SK-N-MC (cell line): ENCODE results near the gene RCOR2.
A peak's percentile ranks its signal among the peaks of the same experiment; 100 is the strongest.

ENCODE experiments used
- DNase-seq: peaks from one replicate; pipeline ENCODE4 v3.0.0-alpha.2; 2011; ENCODE audit warnings: low read depth, low spot score
- H3K27ac ChIP-seq: fragments of 200-600 bp; sonication (generic); 2 replicates; pipeline ENCODE4 v1.5.1; 2016; ENCODE audit warnings: mixed run types
- H3K36me3 ChIP-seq: fragments of 200-600 bp; sonication (generic); 2 replicates; pipeline ENCODE4 v1.6.1; 2017; ENCODE audit warnings: antibody characterized with exemption, low read length, mixed read lengths; ENCODE audit not compliant: insufficient read depth
- H3K4me3 ChIP-seq: fragments of 200-600 bp; sonication (generic); 2 replicates; pipeline ENCODE4 v1.5.1; 2016
- H3K9ac ChIP-seq: fragments of 200-600 bp; sonication (generic); 2 replicates; pipeline ENCODE4 v1.8.0; 2017; ENCODE audit warnings: mixed run types, mixed read lengths; ENCODE audit not compliant: insufficient read length
- H3K9me3 ChIP-seq: fragments of 200-600 bp; sonication (generic); 2 replicates; pipeline ENCODE4 v1.6.1; 2017; ENCODE audit warnings: low read depth, mild to moderate bottlenecking, antibody characterized with exemption, low read length, moderate library complexity, mixed read lengths
- EZH2 ChIP-seq: fragments of 200-600 bp; sonication (generic); IDR thresholded peaks from one replicate; pipeline ENCODE4 v1.6.1; 2017; ENCODE audit warnings: antibody characterized with exemption
- FOXP2 ChIP-seq: optimal IDR thresholded peaks from 2 replicates; pipeline ENCODE3; 2011; ENCODE audit warnings: mild to moderate bottlenecking, moderate library complexity; ENCODE audit not compliant: insufficient read depth; ENCODE audit errors: extremely low read length, control extremely low read depth
- POLR2AphosphoS5 ChIP-seq: IDR thresholded peaks from 2 replicates; pipeline ENCODE4 v1.6.1; 2012; ENCODE audit warnings: mild to moderate bottlenecking, low read depth, low read length, borderline replicate concordance

RCOR2 gene

GRCh38 chr11:63920126-63920938 is 3.4 kb upstream of the RCOR2 start:
- H3K4me3 ChIP-seq = no peak overlapping the region
- no peak for DNase-seq
- no peak overlapping the region for H3K27ac ChIP-seq
- H3K9ac ChIP-seq = no peak overlapping the region
- H3K9me3 ChIP-seq = no peaks in the 10 kb centered on the region
- TF ChIP-seq FOXP2 (no peak), EZH2 (no peak)
- H3K36me3 ChIP-seq = no peaks in the 10 kb centered on the region

GRCh38 chr11:63919267-63920125 is 2.5 kb upstream of the RCOR2 start:
- H3K27ac ChIP-seq = no peak overlapping the region
- no peaks in the 10 kb centered on the region for H3K36me3 ChIP-seq
- H3K4me3 ChIP-seq = no peak overlapping the region
- TF ChIP-seq EZH2 = no peak
- TF ChIP-seq FOXP2 = no peak
- no peak for TF ChIP-seq POLR2AphosphoS5
- H3K9ac ChIP-seq = no peak overlapping the region
- no peak for DNase-seq
- no peaks in the 10 kb centered on the region for H3K9me3 ChIP-seq

- Histone ChIP-seq H3K9ac (no peak overlapping the region), H3K27ac (peak overlapping the region; percentile 63), H3K36me3 (no peaks in the 10 kb centered on the region; the same call in 1 of the 2 replicates), H3K9me3 (no peaks in the 10 kb centered on the region), H3K4me3 (no peak overlapping the region)
- DNase-seq = no peak
- TF ChIP-seq POLR2AphosphoS5 (no peak), FOXP2 (no peak), EZH2 (no peak)
Measured at GRCh38 chr11:63918507-63919191, 1.7 kb upstream of the RCOR2 start.

GRCh38 chr11:63917692-63918506 is 935 bp upstream of the RCOR2 start:
- peak overlapping the region; percentile 86 for H3K4me3 ChIP-seq
- DNase-seq = no peak

GRCh38 chr11:63915961-63916836 is 765 bp downstream of the RCOR2 start:
- Histone ChIP-seq H3K27ac (no peak overlapping the region), H3K9me3 (no peaks in the 10 kb centered on the region), H3K4me3 (peak overlapping the region; percentile 86), H3K9ac (peak overlapping the region; percentile 64), H3K36me3 (no peaks in the 10 kb centered on the region; the same call in 1 of the 2 replicates)
- no peak for TF ChIP-seq POLR2AphosphoS5
- TF ChIP-seq EZH2 = no peak
- no peak for TF ChIP-seq FOXP2
- DNase-seq = no peak

More at GRCh38 chr11:63917692-63918506, 935 bp upstream of the RCOR2 start:
- Histone ChIP-seq H3K36me3 (no peaks in the 10 kb centered on the region; the same call in 1 of the 2 replicates), H3K9me3 (no peaks in the 10 kb centered on the region), H3K27ac (peak overlapping the region; percentile 80), H3K9ac (peak overlapping the region; percentile 75)
- TF ChIP-seq EZH2 = no peak
- no peak for TF ChIP-seq POLR2AphosphoS5
- no peak for TF ChIP-seq FOXP2

- no peak for DNase-seq
- Histone ChIP-seq H3K9me3 (no peaks in the 10 kb centered on the region), H3K27ac (no peak overlapping the region), H3K9ac (no peak overlapping the region), H3K4me3 (no peak overlapping the region), H3K36me3 (no peaks in the 10 kb centered on the region; the same call in 1 of the 2 replicates)
- TF ChIP-seq EZH2 = no peak
- no peak for TF ChIP-seq POLR2AphosphoS5
- TF ChIP-seq FOXP2 = no peak
Measured at GRCh38 chr11:63914896-63915691, 1.9 kb downstream of the RCOR2 start.
